ENCODE measurements around the gene HSD17B8.

DNA sequence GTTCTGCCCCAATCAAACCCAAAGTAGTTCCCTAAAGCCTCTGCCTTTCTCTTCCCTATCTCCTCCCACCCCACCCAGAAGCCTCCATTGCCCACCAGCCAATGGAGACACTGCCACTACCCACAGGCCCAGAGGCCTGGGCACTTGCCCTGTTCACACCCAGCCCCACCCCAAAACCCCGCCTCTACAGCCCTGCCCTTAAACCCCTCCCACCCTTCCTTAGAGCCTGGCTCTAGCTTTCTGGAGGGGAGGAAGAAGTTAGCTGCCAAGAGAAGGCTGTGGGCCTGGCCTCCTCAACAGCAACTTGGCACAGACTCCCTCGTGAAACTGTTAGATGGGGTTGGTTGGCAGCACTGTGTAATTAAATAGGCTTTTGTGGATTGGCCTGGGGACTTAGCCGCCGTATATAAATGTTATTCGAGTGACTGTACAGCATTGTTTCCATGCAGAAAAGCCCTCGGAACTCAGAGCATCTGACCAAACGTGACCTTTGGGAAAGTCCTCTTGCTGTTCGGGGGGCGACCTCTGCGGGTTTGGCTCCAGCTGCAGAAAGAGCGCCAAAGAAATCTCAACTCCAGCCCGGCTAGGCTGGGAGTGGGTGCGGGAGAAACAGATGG is 43.6 kb upstream of the HSD17B8 start:
- TF ChIP-seq CTCF (optimal IDR thresholded peaks at IDR 0.05 in 1 of 3, IDR thresholded peaks at IDR 0.05 in 1 of 3, conservative IDR thresholded peaks at IDR 0.05 in 1 of 3; ENCODE audit: extremely low read depth in 1 of 3, insufficient read depth in 2 of 3, low read length in 3 of 3) (no peak), EZH2 (IDR thresholded peaks at IDR 0.05; ENCODE audit: low read length) (no peak)

Measured in keratinocyte (primary cell).